Kidney capillary endothelial cell (primary cell): Measurements from ENCODE around the gene CDK16.

Experiments
- DNase-seq: peaks from one replicate; pipeline ENCODE4 v3.0.0-alpha.2; 2018; ENCODE audit warnings: low spot score

Gene CDK16

GRCh38 chrX:47209508-47210238 is 8.8 kb upstream of the CDK16 start:
- no peak for DNase-seq

- no peak for DNase-seq
These were observed 7.6 kb upstream of the CDK16 start for GRCh38 chrX:47210661-47211425.

GRCh38 chrX:47212381-47213293 is 5.8 kb upstream of the CDK16 start:
- DNase-seq: no peak

GRCh38 chrX:47214435-47215077 is 3.9 kb upstream of the CDK16 start:
- DNase-seq: no peak

GRCh38 chrX:47215291-47215900 is 3.1 kb upstream of the CDK16 start:
- no peak for DNase-seq

GRCh38 chrX:47216393-47216925 is 2.0 kb upstream of the CDK16 start:
- DNase-seq: no peak

- DNase-seq: peak; percentile 48
These were observed 1.2 kb upstream of the CDK16 start for GRCh38 chrX:47217121-47217851.

- peak; percentile 97 for DNase-seq
These were observed 615 bp upstream of the CDK16 start for GRCh38 chrX:47217852-47218279.

- DNase-seq: no peak
These were observed 687 bp downstream of the CDK16 start for GRCh38 chrX:47218920-47219815.

- DNase-seq: no peak
These were observed 3.3 kb downstream of the CDK16 start for GRCh38 chrX:47221756-47222155.

- no peak for DNase-seq
These were observed 4.4 kb downstream of the CDK16 start for GRCh38 chrX:47222751-47223350.

GRCh38 chrX:47223476-47224250 is 5.2 kb downstream of the CDK16 start:
- no peak for DNase-seq

GRCh38 chrX:47224266-47224895 is 5.9 kb downstream of the CDK16 start:
- DNase-seq: no peak

- no peak for DNase-seq
These were observed 6.4 kb downstream of the CDK16 start for GRCh38 chrX:47224896-47225290.

GRCh38 chrX:47226071-47226470 is 7.6 kb downstream of the CDK16 start:
- no peak for DNase-seq

- no peak for DNase-seq
These were observed 8.3 kb downstream of the CDK16 start for GRCh38 chrX:47226531-47227333.

GRCh38 chrX:47227334-47227583 is 8.8 kb downstream of the CDK16 start:
- no peak for DNase-seq
